ENCODE results near the gene FANCL. TPM values are rescaled to one million over a fixed set of nuclear protein-coding genes. Genes with fewer than 3 reads are reported as not detected.
"Not testable (repeated sequence)": the region's sequence is repeated elsewhere in the genome, so short reads cannot be mapped to it uniquely, and the experiment has no call there.

FANCL gene
- total RNA-seq, 1 donor from 2014 or later: 8.6 TPM

- H3K36me3 Mint-ChIP-seq (ENCODE audit: low read depth): peaks cover 9% of the 10 kb centered on the region
- TF ChIP-seq, protein P1, sequence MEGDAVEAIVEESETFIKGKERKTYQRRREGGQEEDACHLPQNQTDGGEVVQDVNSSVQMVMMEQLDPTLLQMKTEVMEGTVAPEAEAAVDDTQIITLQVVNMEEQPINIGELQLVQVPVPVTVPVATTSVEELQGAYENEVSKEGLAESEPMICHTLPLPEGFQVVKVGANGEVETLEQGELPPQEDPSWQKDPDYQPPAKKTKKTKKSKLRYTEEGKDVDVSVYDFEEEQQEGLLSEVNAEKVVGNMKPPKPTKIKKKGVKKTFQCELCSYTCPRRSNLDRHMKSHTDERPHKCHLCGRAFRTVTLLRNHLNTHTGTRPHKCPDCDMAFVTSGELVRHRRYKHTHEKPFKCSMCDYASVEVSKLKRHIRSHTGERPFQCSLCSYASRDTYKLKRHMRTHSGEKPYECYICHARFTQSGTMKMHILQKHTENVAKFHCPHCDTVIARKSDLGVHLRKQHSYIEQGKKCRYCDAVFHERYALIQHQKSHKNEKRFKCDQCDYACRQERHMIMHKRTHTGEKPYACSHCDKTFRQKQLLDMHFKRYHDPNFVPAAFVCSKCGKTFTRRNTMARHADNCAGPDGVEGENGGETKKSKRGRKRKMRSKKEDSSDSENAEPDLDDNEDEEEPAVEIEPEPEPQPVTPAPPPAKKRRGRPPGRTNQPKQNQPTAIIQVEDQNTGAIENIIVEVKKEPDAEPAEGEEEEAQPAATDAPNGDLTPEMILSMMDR (IDR thresholded peaks at IDR 0.05): no peak
- H3K4me3 Mint-ChIP-seq (ENCODE audit: unreplicated experiment): no peak overlapping the region
- H3K27me3 Mint-ChIP-seq (ENCODE audit: low read depth): no peaks in the 10 kb centered on the region
- H3K9me3 Mint-ChIP-seq (ENCODE audit: low read depth): peaks cover 18% of the 10 kb centered on the region
- no peak overlapping the region for H3K27ac Mint-ChIP-seq (ENCODE audit: unreplicated experiment)
- no peak for DNase-seq (ENCODE audit: low spot score)
- no peaks in the 10 kb centered on the region for H3K4me1 Mint-ChIP-seq (ENCODE audit: low read depth)
Measured at GRCh38 chr2:58180635-58181034, 60.5 kb downstream of the FANCL start.

GRCh38 chr2:58180175-58180574 is 61.0 kb downstream of the FANCL start:
- not testable (repeated sequence) for H3K27ac Mint-ChIP-seq (ENCODE audit: unreplicated experiment); H3K36me3 Mint-ChIP-seq (ENCODE audit: low read depth); H3K27me3 Mint-ChIP-seq (ENCODE audit: low read depth)

GRCh38 chr2:58177187-58177586 is 63.9 kb downstream of the FANCL start:
- not testable (repeated sequence) for H3K4me3 Mint-ChIP-seq (ENCODE audit: unreplicated experiment); DNase-seq (ENCODE audit: low spot score); H3K4me1 Mint-ChIP-seq (ENCODE audit: low read depth); H3K27ac Mint-ChIP-seq (ENCODE audit: unreplicated experiment); H3K27me3 Mint-ChIP-seq (ENCODE audit: low read depth)
- peaks cover 28% of the 10 kb centered on the region for H3K36me3 Mint-ChIP-seq (ENCODE audit: low read depth)
- H3K9me3 Mint-ChIP-seq (ENCODE audit: low read depth): peaks cover 34% of the 10 kb centered on the region

More at GRCh38 chr2:58180175-58180574, 61.0 kb downstream of the FANCL start:
- not testable (repeated sequence) for H3K4me3 Mint-ChIP-seq (ENCODE audit: unreplicated experiment); DNase-seq (ENCODE audit: low spot score); H3K4me1 Mint-ChIP-seq (ENCODE audit: low read depth)
- H3K9me3 Mint-ChIP-seq (ENCODE audit: low read depth): peaks cover 18% of the 10 kb centered on the region

GRCh38 chr2:58171831-58172230 is 69.3 kb downstream of the FANCL start:
- H3K27ac Mint-ChIP-seq (ENCODE audit: unreplicated experiment); DNase-seq (ENCODE audit: low spot score); H3K4me1 Mint-ChIP-seq (ENCODE audit: low read depth); H3K27me3 Mint-ChIP-seq (ENCODE audit: low read depth); H3K4me3 Mint-ChIP-seq (ENCODE audit: unreplicated experiment): not testable (repeated sequence)
- peaks cover 41% of the 10 kb centered on the region for H3K9me3 Mint-ChIP-seq (ENCODE audit: low read depth)
- H3K36me3 Mint-ChIP-seq (ENCODE audit: low read depth): peaks cover 42% of the 10 kb centered on the region

DNA sequence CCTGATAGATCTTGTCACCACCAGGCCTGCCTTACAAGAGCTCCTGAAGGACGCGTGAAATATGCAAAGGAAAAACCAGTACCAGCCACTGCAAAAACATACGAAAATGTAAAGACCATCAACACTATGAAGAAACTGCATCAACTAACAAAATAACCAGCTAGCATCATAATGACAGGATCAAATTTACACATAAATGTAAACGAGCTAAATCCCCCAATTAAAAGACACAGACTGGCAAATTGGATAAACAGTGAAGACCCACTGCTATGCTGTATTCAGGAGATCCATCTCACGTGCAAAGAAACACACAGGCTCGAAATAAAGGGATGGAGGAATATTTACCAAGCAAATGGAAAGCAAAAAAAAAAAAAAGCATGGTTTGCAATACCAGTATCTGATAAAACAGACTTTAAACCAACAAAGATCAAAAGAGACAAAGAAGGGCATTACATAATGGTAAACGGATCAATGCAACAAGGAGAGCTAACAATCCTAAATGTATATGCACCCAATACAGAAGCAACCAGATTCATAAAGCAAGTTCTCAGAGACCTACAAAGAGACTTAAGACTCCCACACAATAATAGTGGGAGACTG is 70.7 kb downstream of the FANCL start:
- not testable (repeated sequence) for H3K4me1 Mint-ChIP-seq (ENCODE audit: low read depth); DNase-seq (ENCODE audit: low spot score); H3K4me3 Mint-ChIP-seq (ENCODE audit: unreplicated experiment); H3K27me3 Mint-ChIP-seq (ENCODE audit: low read depth); H3K27ac Mint-ChIP-seq (ENCODE audit: unreplicated experiment)
- Mint-ChIP-seq H3K9me3 (ENCODE audit: low read depth) (peaks cover 40% of the 10 kb centered on the region), H3K36me3 (ENCODE audit: low read depth) (peaks cover 42% of the 10 kb centered on the region)

GRCh38 chr2:58169845-58170244 is 71.3 kb downstream of the FANCL start:
- H3K27ac Mint-ChIP-seq (ENCODE audit: unreplicated experiment); DNase-seq (ENCODE audit: low spot score); H3K27me3 Mint-ChIP-seq (ENCODE audit: low read depth); H3K4me3 Mint-ChIP-seq (ENCODE audit: unreplicated experiment); H3K4me1 Mint-ChIP-seq (ENCODE audit: low read depth): not testable (repeated sequence)
- peaks cover 40% of the 10 kb centered on the region for H3K9me3 Mint-ChIP-seq (ENCODE audit: low read depth)
- H3K36me3 Mint-ChIP-seq (ENCODE audit: low read depth): peaks cover 42% of the 10 kb centered on the region

GRCh38 chr2:58168130-58168529 is 73.0 kb downstream of the FANCL start:
- Mint-ChIP-seq H3K36me3 (ENCODE audit: low read depth) (peaks cover 30% of the 10 kb centered on the region), H3K9me3 (ENCODE audit: low read depth) (peaks cover 29% of the 10 kb centered on the region)
- not testable (repeated sequence) for H3K4me1 Mint-ChIP-seq (ENCODE audit: low read depth); H3K27ac Mint-ChIP-seq (ENCODE audit: unreplicated experiment); H3K27me3 Mint-ChIP-seq (ENCODE audit: low read depth); H3K4me3 Mint-ChIP-seq (ENCODE audit: unreplicated experiment); DNase-seq (ENCODE audit: low spot score)

DNA sequence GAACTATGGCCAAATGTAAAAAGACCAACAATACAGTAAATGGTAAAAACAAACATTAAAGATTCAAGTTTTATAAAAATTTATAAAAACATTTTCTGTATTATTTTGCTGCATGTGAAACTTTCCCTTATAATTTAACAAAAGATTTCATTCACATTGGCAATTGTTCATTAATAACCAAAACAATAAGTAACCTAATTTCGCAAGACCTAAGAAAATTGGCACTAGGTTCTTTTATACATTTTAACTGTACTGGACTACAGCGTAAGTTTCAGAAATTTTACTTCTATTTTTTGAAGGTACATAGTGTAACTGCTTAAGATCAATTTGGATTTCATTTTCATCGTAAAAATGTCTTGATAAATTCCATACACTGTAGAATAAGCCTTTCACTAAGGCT is 77.2 kb downstream of the FANCL start:
- H3K4me3 Mint-ChIP-seq (ENCODE audit: unreplicated experiment): no peak overlapping the region
- H3K27me3 Mint-ChIP-seq (ENCODE audit: low read depth): no peaks in the 10 kb centered on the region
- peaks cover 2% of the 10 kb centered on the region for H3K9me3 Mint-ChIP-seq (ENCODE audit: low read depth)
- H3K36me3 Mint-ChIP-seq (ENCODE audit: low read depth): peaks cover 16% of the 10 kb centered on the region
- no peak overlapping the region for H3K27ac Mint-ChIP-seq (ENCODE audit: unreplicated experiment)
- TF ChIP-seq, protein P1 (IDR thresholded peaks at IDR 0.05): no peak
- DNase-seq (ENCODE audit: low spot score): no peak
- no peaks in the 10 kb centered on the region for H3K4me1 Mint-ChIP-seq (ENCODE audit: low read depth)

Data from chondrocyte (in vitro differentiated cells).